ENCODE measurements around the gene THAP7. TPM values are rescaled to one million over a fixed set of nuclear protein-coding genes. Genes with fewer than 3 reads are reported as not detected.

THAP7 gene
- total RNA-seq, 1 experiment from 2014 or later = 19.3 TPM

GRCh38 chr22:21047035-21047661 is 45.2 kb upstream of the THAP7 start:
- POLR2A ChIA-PET = interaction anchor here (2.8 kb wide), 1 partner anchor 9 kb away, joined by 8 read pairs; no protein-coding TSS in a partner anchor
- Mint-ChIP-seq H3K4me3 (no peak overlapping the region; the same call in 1 of the 2 replicates), H3K4me1 (peaks cover 24% of the 10 kb centered on the region), H3K36me3 (no peaks in the 10 kb centered on the region), H3K9me3 (no peaks in the 10 kb centered on the region), H3K27ac (no peak overlapping the region), H3K27me3 (ENCODE audit: low read depth) (peaks cover 23% of the 10 kb centered on the region)
- CTCF ChIA-PET = interaction anchor here (0.9 to 3.7 kb wide), 3 partner anchors 9 to 56 kb away, joined by 5 to 15 read pairs (median 12); no protein-coding TSS in a partner anchor
- DNase-seq (ENCODE audit: low spot score) = no peak
- TF ChIP-seq ELF4 (CRISPR knock-in tag; IDR thresholded peaks at IDR 0.05; ENCODE audit: low read depth) = no peak
- no peak for TF ChIP-seq GTF2I (CRISPR knock-in tag; conservative IDR thresholded peaks at IDR 0.05)
- ATAC-seq = no peak

DNA sequence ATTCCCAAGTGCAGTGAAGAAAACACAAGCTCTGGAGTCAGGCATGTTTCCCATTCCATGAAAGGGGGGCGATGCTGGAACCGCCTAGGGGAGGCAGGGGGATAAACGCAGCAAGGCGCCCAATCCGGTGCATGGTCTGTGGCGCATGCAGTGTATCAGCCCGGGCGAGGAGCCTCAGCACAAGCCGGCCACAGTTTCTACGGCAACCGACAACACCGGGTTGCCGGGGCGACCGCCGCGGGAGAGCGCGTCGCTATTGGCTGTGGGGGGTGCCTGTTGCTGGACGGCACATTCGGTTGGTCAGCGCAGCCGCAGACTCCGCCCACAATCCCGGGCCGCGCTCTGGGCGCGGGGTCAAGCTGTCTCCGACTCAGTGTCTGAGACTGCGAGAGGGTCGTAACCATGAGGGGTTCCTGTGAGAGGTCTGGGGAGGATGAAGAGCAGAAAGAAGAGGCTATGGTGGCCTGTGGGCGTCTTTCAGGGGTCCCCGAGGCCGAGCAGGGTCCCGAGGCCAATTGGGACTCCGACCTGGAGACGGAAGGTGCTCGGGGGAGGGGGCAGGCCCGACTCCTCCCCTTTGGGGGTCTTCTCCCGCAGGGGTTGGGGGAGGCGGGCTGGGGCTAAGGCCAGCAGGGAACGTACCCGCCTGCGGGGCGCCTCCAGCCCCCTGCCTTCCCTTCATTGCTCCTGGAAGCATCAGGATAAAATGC is 43.8 kb upstream of the THAP7 start, which contains the start of gene LRRC74B:
TSS of gene LRRC74B (plus strand) at position 362 of the 710 bp plus-strand sequence. CDS start at position 403, 41 bp downstream.
- Mint-ChIP-seq H3K4me3 (peak within 1 kb of the TSS; percentile 89), H3K27me3 (ENCODE audit: low read depth) (peaks cover 23% of the 10 kb centered on the region), H3K4me1 (peaks cover 11% of the 10 kb centered on the region), H3K27ac (no peak within 1 kb of the TSS), H3K36me3 (no peaks in the 10 kb centered on the region), H3K9me3 (no peaks in the 10 kb centered on the region)
- DNase-seq (ENCODE audit: low spot score) (peak; percentile 97), ATAC-seq (peak; percentile 96)
- ChIA-PET CTCF (interaction anchor here (0.9 to 3.7 kb wide), 5 partner anchors 10 to 129 kb away, joined by 3 to 15 read pairs (median 5); partner anchors contain the start of gene CRKL), POLR2A (interaction anchor here (0.6 to 2.8 kb wide), 3 partner anchors 10 to 172 kb away, joined by 3 to 9 read pairs (median 8); no protein-coding TSS in a partner anchor)
- TF ChIP-seq FOXK1 (CRISPR knock-in tag; IDR thresholded peaks at IDR 0.05) (peak; percentile 59; the same call in 1 of the 2 replicates), USF2 (CRISPR knock-in tag; IDR thresholded peaks at IDR 0.05) (no peak), FOXP1 (CRISPR knock-in tag; IDR thresholded peaks at IDR 0.05; ENCODE audit: borderline replicate concordance) (no peak), NFYB (CRISPR knock-in tag; conservative IDR thresholded peaks at IDR 0.05; ENCODE audit: low read depth) (peak; percentile 95), JAZF1 (CRISPR knock-in tag; IDR thresholded peaks at IDR 0.05) (no peak), ARID4B (CRISPR knock-in tag; IDR thresholded peaks at IDR 0.05; ENCODE audit: borderline replicate concordance) (no peak), OVOL2 (CRISPR knock-in tag; IDR thresholded peaks at IDR 0.05; ENCODE audit: borderline replicate concordance) (no peak), ESRRA (CRISPR knock-in tag; IDR thresholded peaks at IDR 0.05; ENCODE audit: borderline replicate concordance) (no peak), NR1H2 (CRISPR knock-in tag; IDR thresholded peaks at IDR 0.05) (no peak), TEAD1 (CRISPR knock-in tag; IDR thresholded peaks at IDR 0.05) (no peak), AR (CRISPR knock-in tag; IDR thresholded peaks at IDR 0.05) (no peak), SMAD4 (CRISPR knock-in tag; IDR thresholded peaks at IDR 0.05) (no peak), FOXJ3 (CRISPR knock-in tag; IDR thresholded peaks at IDR 0.05; ENCODE audit: borderline replicate concordance) (no peak), ZNF423 (CRISPR knock-in tag; IDR thresholded peaks at IDR 0.05) (no peak), JUN (CRISPR knock-in tag; IDR thresholded peaks at IDR 0.05) (no peak), IRF2 (CRISPR knock-in tag; IDR thresholded peaks at IDR 0.05; ENCODE audit: borderline replicate concordance, low read depth) (no peak), ZBTB21 (CRISPR knock-in tag; IDR thresholded peaks at IDR 0.05; ENCODE audit: borderline replicate concordance) (no peak)
- TF ChIP-seq, protein P1, sequence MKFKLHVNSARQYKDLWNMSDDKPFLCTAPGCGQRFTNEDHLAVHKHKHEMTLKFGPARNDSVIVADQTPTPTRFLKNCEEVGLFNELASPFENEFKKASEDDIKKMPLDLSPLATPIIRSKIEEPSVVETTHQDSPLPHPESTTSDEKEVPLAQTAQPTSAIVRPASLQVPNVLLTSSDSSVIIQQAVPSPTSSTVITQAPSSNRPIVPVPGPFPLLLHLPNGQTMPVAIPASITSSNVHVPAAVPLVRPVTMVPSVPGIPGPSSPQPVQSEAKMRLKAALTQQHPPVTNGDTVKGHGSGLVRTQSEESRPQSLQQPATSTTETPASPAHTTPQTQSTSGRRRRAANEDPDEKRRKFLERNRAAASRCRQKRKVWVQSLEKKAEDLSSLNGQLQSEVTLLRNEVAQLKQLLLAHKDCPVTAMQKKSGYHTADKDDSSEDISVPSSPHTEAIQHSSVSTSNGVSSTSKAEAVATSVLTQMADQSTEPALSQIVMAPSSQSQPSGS (CRISPR knock-in tag; IDR thresholded peaks at IDR 0.05; ENCODE audit: borderline replicate concordance, low read depth) = no peak
- TF ChIP-seq, protein P2, sequence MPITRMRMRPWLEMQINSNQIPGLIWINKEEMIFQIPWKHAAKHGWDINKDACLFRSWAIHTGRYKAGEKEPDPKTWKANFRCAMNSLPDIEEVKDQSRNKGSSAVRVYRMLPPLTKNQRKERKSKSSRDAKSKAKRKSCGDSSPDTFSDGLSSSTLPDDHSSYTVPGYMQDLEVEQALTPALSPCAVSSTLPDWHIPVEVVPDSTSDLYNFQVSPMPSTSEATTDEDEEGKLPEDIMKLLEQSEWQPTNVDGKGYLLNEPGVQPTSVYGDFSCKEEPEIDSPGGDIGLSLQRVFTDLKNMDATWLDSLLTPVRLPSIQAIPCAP (CRISPR knock-in tag; IDR thresholded peaks at IDR 0.05) = no peak
- TF ChIP-seq, protein P3, sequence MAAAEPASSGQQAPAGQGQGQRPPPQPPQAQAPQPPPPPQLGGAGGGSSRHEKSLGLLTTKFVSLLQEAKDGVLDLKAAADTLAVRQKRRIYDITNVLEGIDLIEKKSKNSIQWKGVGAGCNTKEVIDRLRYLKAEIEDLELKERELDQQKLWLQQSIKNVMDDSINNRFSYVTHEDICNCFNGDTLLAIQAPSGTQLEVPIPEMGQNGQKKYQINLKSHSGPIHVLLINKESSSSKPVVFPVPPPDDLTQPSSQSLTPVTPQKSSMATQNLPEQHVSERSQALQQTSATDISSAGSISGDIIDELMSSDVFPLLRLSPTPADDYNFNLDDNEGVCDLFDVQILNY (CRISPR knock-in tag; IDR thresholded peaks at IDR 0.05) = 0 out of 2 replicates have a peak, but pooled peaks have one; percentile 36

All from WTC11 (cell line).